HG02943 (cell line): ENCODE measurements around the gene MPO.

Source experiments
- ATAC-seq: cut with Tn5 transposase; IDR thresholded peaks from one replicate; pipeline ENCODE4 v1.9.1; 2021; ENCODE audit warnings: mild to moderate bottlenecking, low read depth, moderate library complexity; ENCODE audit not compliant: unreplicated experiment

MPO gene

DNA sequence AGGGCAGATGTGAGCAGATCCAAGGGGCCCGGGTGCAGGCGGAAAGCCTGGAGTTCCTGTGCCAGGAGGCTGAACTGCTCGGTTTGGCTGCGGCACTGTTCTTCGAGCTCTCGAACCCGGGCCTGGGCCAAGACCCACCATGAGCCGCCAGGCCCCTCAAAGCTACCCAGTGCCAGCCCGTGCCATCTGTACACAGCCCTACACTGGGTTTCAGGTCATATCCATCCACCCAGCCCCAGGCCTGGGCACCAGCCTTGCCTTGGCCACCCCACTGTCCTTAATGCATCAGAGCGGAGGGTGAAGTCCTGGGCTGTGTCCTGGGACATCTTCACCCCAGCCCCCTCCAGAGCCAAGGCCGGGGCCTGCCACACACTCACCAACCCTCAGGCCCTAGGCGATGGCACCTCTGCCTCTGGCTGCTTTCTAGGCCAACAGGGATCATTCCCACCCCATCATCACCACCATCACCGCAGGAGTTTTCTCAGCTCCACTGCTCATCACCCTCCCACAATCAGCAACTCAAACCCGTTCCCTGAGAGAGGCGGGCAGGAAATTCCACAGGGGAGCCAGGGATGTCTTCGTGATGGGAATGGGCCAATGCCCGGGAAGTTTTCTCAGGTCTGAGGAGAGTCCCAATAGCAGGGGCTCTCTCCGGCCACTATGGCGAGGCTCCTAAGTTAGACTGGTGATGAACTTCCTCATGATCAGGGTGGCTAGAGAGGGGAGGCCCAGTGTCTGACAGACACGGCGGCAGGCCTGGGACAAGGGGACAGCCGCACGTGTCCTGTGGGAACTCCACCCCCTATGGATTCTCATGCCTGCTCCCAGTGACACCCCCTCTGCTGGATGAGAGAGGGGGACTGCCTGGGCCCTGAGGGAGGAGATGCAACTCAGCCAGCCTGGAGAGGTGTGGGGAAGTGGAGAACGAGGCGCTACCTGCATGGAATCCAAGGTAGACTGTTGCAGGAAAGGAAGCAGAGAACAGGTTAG, 38.7 kb upstream of the MPO start:
- ATAC-seq: no peak

- no peak for ATAC-seq
Measured at GRCh38 chr17:58318627-58319172, 38.0 kb upstream of the MPO start.

GRCh38 chr17:58318065-58318481, 37.3 kb upstream of the MPO start:
- ATAC-seq: no peak

DNA sequence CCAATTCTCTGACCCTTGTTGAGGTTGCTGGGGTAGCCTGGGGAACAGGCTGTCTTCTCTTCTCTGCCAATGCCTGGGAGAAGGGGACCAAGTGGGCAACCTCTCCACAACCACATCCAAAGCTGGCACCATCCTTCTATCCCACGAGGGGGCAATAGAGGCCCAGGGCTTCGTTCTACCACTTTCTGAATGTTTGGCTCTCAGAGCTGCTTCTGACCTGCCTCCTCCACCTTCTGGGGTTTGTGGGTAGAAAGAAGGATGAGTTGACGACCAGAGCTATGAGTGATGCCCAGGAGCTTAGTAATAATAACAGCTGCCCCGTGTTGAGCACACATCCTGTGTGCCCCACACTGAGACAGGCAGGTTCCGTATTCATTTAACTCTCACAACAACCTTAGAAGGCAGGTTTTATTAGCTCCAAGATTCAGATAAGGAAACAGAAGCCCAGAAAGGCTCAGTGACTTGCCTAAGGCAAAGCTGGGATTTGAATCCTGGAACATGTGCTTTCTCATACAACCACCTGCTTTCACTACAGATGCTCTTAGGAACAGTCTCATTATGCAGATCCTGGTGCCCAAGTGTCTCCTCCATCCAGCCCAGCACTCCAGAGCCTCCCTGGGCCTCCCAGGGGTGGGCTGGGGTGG, 36.8 kb upstream of the MPO start:
- no peak for ATAC-seq

DNA sequence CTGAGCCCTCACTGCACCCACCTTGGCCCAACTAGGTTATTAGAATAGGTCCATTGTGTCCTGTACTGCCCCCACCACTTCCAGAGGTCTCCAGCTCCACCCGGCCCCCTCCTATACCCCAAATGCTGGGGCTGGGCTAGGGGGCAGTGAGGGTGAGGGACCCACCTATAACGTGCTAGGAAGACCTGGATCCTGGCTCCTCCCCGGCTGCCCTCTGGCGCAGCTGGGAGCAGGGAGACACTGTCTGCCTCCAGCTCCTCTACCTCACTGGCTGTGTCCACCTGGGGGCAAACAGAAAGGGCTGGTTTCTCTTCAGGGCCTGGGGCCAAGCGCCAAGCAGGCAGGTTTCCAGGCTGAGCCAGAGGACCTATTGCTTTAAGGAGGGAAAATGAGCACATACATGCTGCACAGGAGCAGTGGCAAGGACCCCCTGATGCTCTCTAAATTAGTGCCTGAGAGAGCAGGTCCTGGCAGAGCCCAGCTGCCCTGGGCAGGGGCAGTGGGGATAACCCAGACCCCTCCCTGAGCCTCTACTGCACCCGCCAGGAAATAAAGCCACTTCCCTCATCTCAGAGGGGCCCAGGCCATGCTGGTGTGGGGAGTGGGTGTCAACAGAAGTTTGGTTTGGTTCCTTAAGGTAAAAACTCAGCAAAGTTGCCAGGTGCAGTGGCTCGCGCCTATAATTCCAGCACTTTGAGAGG, 35.7 kb upstream of the MPO start:
- no peak for ATAC-seq

DNA sequence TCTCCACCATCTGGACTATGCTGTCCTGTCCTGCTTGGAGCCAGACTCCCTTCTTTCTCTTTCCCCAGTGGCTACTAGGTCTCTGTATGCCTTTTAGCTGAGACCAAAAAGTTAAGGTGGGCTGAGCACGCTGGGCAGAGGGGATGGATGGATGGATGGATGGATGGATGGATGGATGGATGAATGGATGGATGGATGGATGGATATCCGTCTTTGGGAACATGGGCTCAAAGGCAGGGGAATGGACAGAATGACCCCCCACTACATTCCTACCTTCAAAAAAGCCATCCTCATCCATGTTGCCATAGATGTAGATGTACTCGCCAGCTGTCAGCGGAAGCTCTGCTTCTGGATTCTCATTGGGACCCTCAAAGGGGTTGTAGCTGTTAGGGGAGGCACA, 35.0 kb upstream of the MPO start:
- ATAC-seq: no peak

GRCh38 chr17:58315281-58315711, 34.6 kb upstream of the MPO start:
- no peak for ATAC-seq

DNA sequence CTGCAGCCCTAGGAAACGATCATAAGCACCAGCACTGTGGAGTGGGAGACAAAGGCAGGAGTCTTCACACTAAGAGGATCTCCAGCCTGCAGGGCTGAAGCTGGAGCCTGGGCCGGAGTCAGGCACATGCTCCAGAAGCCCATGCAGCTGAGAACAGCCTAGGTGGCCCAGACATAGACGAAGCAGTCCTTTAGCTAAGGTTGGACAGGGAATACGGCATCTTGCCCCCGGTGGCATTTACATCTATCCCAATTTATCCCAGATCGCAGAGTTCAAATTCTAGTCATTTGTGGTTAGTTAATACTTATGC, 33.9 kb upstream of the MPO start:
- no peak for ATAC-seq

- no peak for ATAC-seq
Measured at GRCh38 chr17:58313815-58314705, 33.3 kb upstream of the MPO start.

DNA sequence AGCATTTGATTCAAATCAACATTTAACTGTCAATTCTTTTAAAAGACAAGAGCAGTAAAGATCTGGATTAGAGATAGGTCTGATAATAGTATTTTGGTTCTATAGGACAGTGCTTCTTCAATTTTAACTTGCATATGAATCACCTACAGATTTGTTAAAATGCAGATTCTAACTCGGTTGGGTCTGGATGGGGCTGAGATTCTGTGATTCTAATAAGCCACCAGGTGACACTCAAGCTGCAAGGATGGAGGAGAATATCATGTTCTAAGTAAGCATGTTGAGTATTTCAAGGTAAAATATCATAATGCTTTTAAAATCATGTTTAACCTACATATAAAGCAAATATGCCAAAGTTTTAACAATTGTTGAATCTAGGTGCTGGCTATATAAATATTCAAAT, 32.1 kb upstream of the MPO start:
- no peak for ATAC-seq

DNA sequence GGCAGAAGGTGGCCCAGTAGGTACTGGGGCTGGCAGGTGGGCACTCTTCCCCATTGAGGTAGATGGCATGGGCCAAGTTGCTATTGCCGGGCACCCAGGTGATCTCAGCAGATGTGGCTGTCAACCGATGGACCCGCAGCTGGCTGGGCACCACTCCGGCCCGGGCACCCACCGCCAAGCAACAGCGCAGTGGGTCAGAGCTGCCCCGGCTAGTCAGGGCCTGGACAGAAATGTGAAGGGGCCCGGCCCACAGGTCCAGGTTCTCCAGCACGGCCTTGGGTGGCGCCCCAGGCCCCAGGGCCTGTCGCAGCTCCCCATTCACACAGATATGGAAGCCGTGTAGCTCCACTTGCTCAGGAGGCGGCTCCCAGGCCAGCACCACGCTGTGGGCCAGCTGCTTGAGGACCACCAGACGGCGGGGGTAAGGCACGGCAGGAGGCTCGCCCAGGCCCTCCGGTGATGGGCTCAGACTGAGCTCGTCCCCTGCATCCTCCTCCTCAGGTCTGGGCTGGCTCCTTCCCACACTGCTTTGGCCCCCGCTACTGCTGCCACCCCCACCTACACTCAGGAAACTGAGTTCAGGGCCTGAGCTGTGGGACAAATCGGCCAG, 31.4 kb upstream of the MPO start:
- no peak for ATAC-seq

DNA sequence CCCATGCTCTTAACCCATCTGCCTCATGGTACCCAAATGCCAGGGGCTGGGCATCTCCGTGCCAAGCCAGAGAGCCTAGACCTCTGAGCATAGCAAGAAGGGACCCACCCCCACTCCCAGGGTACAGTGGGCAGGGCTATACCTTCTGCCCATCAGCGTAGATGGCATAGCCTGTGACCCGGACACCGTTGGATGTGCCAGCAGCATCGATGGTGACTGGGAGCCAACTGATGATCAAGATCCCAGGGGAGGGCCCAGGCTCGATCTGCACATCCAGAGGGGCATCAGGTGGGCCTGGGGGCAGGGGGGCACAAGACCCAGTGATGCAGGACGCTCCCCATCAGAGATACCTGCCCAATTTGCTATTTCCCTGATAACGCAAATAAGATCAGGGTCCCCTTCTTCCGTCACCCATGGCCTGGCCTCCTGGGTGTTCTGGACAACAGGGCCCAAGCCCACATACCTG, 30.7 kb upstream of the MPO start:
- ATAC-seq: no peak

- ATAC-seq: no peak
Measured at GRCh38 chr17:58310511-58311428, 30.0 kb upstream of the MPO start.

- ATAC-seq: no peak
Measured at GRCh38 chr17:58309918-58310259, 29.2 kb upstream of the MPO start.

GRCh38 chr17:58308985-58309917, 28.5 kb upstream of the MPO start:
- ATAC-seq: no peak

GRCh38 chr17:58308173-58308984, 27.6 kb upstream of the MPO start:
- ATAC-seq: no peak
